Breast epithelium (tissue), 3 donors: Measurements from ENCODE around the gene EBPL. TPM values are rescaled to one million over a fixed set of nuclear protein-coding genes. Genes with fewer than 3 reads are reported as not detected.

Experiments
- total RNA-seq, 3 donors: library from RNA; depleted of rRNA; stranded (reverse); fragments of >200 nt; gene quantifications; one replicate each; pipeline ENCODE4 v1.1.0, GENCODE V29; 2016

Gene EBPL
- total RNA-seq, 3 donors from 2014 or later: 33.3 to 104 (median 80.1) TPM

Other genes with a start within 250 kb of the EBPL start
- gene CAB39L, start 247.4 kb downstream of the EBPL start, total RNA-seq: 10 to 100 TPM; 40.0 to 92.1 (median 44.8) TPM
- 10 to 100 TPM in 2 of 3 donors, 1 to 10 TPM in 1; 9.9 to 17.0 (median 12.8) TPM for gene SETDB2, start 247.2 kb downstream of the EBPL start, total RNA-seq
- gene PHF11, start 195.5 kb downstream of the EBPL start, total RNA-seq: 10 to 100 TPM; 33.8 to 56.5 (median 52.1) TPM
- gene RCBTB1, start 105.9 kb downstream of the EBPL start, total RNA-seq: 10 to 100 TPM; 13.8 to 18.4 (median 17.9) TPM
- gene ARL11, start 63.0 kb downstream of the EBPL start, total RNA-seq: 1 to 10 TPM in 2 of 3 donors, under 1 TPM in 1; 0.98 to 1.4 (median 1.3) TPM
- gene KPNA3, start 101.2 kb upstream of the EBPL start, total RNA-seq: 10 to 100 TPM; 25.6 to 35.5 (median 25.8) TPM
- 1 to 10 TPM; 3.0 to 6.1 (median 3.9) TPM for gene SPRYD7, start 244.9 kb upstream of the EBPL start, total RNA-seq